ENCODE results near the gene RPGRIP1.
"Not testable (repeated sequence)": the region's sequence is repeated elsewhere in the genome, so short reads cannot be mapped to it uniquely, and the experiment has no call there.

RPGRIP1 gene

DNA sequence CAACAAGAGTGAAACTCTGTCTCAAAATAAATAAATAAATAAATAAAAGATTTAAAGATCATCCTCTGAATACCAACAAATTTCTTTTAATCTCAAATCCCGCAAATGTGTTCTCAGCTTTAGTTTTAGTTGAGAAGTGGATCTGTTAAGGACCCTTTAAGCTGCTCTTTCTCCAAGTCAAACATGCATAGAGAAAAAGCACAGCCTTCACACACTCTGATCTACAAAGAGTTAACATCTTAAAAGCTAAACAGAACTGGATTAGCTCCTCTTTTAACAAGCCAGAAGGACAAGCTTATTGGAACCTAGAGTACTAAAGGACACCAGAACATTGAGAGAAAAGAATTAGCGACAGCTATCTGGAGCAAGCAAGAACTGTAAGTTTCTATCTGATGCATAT, at the start of gene RPGRIP1:
RPGRIP1 (plus strand) TSS at position 301 of the 400 bp plus-strand sequence. CDS start 7,894 bp downstream, outside the sequence.
- DNase-seq: no peak

DNA sequence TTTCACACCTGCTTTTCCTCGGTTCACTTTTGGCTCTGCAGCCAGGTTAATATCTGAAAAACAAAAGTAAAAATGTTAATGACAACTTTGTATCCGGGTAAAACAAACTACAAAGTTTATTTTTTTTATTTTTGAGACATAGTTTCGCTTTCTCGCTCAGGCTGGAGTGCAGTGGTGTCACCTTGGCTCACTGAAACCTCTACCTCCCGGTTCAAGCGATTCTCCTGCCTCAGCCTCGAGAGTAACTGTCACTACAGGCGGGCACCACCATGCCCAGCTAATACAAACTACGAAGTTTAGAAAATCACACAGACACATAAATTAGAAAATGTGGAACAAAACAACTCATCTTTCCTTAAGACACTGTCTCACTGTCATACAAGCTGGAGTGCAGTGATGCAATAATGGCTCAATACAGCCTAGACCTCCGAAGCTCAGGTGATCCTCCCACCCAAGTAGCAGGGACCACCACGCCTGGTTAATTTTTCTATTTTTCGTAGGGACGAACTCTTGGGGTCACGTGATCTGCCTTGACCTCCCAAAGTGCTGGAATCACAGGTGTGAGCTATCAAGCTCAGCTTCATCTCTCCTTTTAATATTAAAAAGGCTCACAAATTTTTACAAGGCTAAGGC, 48.7 kb upstream of the RPGRIP1 start:
- DNase-seq: no peak

DNA sequence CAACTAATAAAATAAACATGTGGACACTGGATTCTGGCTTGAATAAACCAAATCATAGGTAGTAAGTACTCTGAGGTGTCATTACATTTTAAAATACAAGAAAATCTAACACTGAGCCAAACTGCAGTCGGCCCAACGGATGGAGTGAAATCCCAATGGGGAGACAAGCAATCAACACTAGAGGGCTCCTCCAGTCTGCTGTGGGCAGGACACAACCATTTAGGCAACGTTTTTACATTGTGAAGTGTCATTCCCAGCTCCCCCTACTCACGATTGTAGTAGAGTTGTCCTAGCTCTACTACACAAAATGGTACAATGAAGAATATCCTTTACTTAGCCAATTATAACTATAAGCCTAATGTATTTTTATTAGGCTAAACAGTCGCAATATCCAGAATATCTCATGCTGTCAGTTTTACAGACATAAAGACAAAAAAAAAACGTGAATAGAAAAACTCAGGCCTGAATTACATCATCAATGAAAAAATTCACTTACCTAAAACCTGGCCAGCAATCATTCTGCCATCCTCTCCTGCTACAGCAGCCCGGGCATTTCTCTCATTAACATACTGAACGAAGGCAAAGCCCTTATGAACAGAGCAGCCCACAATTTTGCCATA, 46.3 kb upstream of the RPGRIP1 start:
- DNase-seq: peak; percentile 45

DNA sequence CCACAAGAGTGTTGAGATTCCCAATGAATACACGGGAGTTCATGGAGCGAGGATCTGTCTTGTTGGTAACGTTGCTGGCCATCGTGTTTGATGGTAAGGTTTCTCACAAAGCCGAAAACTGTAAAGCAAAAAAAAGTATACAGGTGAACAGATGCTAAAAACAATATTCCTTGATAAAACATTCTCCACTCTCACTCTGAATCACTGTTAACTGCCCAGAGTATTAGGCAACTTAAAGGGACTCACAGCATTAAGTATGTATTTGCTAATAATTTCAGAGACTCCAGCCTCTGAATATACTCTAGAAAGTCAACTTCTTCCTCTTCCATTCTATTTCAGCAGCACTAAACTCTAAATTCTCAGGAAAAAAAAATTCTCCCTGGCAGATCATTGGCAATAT, 45.8 kb upstream of the RPGRIP1 start:
- DNase-seq: no peak

GRCh38 chr14:21236948-21237797, 42.7 kb upstream of the RPGRIP1 start:
- no peak for DNase-seq

DNA sequence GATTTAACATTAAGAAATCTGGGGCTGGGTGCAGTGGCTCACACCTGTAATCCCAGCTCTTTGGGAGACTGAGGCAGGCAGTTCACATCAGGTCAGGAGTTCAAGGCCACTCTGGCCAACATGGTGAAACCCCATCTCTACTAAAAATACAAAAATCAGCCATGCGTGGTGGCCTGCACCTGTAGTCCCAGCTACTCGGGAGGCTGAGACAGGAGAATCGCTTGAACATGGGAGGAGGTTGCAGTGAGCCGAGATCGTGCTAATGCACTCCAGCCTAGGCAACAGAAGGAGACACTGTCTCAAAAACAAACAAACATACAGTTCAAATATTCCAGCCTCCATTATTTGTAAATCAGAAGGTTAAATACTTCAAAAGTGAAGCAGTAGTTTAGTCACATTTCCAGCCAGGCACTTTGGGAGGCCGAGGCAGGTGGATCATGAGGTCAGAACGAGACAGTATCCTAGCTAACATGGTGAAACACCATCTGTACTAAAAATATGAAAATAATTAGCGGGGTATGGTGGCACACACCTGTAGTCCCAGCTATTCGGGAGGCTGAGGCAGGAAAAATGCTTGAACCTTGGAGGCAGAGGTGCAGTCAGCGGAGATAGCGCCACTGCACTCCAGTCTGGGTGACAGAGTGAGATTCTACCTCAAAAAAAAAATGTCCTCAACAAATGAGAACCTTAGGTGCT, 40.9 kb upstream of the RPGRIP1 start:
- no peak for DNase-seq

DNA sequence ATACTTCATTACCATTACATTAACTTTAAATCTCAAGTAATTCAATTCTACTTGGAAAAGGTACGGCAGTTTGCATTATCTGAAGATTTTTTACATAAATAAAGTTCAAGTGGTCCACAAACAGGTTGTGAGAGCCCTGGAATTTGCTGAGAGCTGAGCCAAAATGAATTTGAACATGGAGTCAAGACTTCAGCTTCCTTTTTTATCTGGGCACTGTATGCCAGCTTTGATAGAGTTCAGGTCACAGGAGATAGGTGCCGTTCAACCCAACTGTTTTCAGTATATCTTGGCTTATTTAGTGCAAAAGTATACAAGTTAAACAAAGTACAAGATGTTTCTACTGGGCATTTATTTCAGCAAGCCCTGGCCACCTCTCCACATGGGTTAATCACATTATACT, 39.5 kb upstream of the RPGRIP1 start:
- DNase-seq: no peak

DNA sequence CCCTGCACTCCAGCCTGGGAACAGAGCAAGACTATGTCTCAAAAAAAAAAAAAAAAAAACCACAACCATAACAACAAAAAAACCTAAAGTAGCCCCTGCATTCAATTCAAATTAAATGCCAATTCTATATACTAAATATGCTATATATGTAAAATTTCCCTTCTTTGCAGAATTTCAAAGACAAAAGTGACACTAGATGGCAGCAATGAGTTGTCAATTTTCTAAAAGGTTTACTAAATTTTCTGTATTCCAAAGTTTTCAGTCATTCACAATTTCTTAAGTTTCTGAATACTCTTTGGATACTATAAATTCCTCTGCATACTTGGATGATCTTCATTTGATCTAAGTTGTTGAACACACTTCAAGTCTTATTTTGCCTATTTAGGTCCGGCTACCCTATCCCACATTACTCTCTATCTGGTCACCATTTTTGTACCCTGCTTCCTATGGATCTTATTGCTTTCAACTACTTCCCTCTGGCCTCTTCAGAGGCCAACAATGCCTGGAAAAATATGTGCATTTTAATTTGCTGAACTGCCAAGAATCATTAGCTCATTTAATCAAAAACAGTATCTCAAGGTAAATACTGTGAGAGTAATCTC, 38.6 kb upstream of the RPGRIP1 start:
- DNase-seq: peak; percentile 21

DNA sequence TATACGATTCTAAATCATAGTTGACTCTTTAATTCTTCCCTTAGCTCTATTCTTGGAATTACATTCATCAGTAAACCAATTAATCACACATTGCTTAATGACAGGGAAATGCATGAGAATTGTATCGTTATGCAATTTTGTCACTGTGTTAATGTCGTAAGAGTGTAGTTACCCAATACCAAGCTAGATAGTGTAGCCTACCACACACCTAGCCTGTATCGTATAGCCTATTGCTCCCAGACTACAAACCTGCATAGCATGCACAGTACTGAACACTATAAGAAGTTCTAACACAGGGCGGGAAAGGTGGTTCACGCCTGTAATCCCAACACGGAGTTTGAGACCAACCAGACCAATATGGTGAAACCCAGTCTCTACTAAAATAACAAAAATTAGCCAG, 35.3 kb upstream of the RPGRIP1 start:
- DNase-seq: no peak

DNA sequence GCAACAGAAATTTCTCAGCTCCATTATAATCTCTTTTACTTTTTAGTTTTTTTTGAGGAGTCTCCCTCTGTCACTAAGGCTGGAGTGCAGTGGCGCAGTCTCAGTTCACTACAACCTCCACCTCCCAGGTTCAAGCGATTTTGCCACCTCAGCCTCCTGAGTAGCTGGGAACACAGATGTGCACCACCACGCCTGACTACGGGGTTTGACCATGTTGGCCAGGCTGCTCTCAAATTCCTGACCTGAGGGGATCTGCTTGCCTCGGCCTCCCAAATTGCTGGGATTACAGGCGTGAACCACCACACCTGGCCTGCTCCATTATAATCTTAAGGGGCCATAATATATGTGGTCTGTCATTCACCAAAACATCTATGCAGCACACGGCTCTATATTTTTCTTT, 34.1 kb upstream of the RPGRIP1 start:
- DNase-seq: no peak

- no peak for DNase-seq
These were observed 31.5 kb upstream of the RPGRIP1 start for GRCh38 chr14:21248338-21248737.

DNA sequence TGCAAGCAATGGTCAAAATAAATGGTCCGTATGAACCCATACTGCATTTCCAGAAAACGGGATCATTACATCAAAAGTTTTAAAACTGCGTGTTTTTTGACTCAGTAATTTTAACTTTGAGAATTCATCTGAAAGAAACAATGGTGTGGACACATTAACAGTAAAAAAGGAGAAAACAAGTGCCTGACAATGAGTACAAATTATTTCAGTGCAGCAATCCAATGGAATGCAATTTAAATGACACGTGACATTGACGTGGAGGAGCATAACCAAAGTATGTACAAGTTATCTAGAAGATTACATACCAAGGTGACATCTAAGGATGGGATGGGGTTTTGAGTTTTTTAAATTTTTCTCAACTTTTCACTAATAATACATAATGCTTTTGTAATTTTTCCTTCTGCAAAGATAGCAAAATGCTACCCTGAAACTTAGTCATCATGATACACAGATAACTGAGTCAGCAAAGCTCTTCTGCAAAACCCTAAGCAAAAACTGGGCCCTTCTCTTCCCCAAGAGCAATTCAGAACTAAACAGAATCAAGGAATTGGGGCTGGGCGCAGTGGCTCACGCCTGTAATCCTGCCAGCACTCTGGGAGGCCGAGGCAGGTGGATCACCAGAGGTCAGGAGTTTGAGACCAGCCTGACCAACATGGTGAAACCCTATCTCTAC, 31.0 kb upstream of the RPGRIP1 start:
- DNase-seq: no peak

DNA sequence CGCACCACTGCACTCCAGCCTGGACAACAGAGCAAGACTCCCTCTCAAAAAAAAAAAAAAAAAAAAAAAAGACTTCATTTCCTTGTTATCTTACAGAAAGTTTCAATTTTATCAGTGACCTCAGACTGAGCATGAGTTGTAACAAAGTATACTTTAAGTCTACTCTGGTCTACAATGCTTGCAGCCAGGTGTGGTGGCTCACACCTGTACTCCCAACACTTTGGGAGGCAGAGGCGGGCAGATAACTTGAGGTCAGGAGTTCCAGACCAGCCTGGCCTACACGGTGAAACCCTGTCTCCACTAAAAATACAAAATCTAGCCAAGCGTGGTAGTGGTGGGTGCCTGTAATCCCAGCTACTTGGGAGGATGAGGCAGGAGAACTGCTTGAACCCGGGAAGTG, 28.7 kb upstream of the RPGRIP1 start:
- DNase-seq: no peak

- no peak for DNase-seq
These were observed 27.7 kb upstream of the RPGRIP1 start for GRCh38 chr14:21252149-21252548.

- DNase-seq: no peak
These were observed 24.3 kb upstream of the RPGRIP1 start for GRCh38 chr14:21255385-21256101.

- DNase-seq: not testable (repeated sequence)
These were observed 23.8 kb upstream of the RPGRIP1 start for GRCh38 chr14:21256102-21256447.

GRCh38 chr14:21256539-21257393, 23.1 kb upstream of the RPGRIP1 start:
- no peak for DNase-seq

DNA sequence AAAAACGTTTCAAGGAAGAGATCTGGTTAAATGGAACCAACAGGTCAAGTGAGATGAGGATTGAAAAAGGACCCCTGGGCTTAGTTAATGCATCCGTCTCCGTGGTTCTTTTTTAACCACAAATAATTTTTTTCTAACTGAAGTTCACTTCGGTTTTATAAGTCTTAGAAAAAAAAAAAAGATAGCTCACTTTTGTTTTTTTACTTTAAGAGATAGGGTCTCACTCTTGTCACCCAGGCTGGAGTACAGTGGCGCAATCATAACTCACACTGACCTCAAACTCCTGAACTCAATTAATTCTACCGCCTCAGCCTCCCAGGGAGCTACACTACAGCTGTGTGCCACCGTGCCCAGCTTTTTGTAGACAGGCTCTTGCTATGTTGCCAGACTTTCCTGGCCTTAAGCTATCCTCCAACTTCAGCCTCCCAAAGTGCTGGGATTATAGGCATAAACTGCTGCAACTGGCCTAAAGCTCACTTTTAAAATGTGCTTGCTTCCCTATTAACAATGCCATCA, 22.4 kb upstream of the RPGRIP1 start:
- no peak for DNase-seq

- DNase-seq: no peak
These were observed 21.6 kb upstream of the RPGRIP1 start for GRCh38 chr14:21258005-21258888.
